ENCODE data around the gene ABHD16B. TPM values are rescaled to one million over a fixed set of nuclear protein-coding genes. Genes with fewer than 3 reads are reported as not detected.

Gene ABHD16B
- total and polyA plus RNA-seq, 2 of the 13 experiments (the other 11 are each of a cell fraction or from before 2014, with no cell fraction given), result not detected

DNA sequence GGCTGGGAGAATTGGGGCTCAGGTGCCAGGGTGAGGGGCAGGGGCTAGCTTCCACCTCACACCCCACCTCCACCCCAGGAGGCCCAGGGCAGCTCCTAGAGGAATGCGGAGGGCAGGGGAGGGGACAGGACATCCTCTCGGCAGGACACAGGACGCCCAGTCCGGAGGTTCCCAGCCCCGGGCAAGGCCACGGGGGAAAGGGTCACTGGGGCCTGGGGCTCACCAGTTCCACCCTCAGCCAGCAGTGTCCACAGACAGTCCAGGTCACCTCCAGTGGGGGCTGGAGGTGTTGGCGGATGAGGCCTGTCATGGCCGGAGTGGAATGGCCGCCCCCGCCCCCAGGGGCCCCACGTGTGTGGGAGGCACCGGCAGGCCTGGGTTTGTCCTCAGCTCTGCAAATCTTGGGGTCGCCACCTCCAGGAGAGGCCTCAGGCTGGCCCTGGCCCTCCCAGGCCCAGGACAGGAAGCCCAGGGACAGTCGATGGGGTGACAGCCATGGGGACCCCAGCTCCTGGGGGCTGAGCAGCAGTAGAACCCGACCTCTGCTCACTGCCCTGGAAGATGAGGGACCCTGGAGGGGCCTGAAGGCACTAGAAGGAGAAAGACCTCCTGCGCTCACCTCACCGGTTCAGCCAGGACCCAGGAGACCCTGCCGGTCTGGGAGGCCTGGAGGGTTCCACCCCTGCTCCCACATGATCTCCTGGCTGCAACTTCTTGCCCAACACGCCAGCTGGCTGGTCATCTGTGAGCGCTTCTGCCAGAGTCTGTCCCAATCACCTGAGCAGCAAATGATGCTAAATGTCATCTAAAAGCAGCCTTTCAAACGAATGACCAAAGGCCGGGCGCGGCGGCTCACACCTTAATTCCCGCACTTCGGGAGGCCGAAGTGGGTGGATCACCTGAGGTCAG, 13.0 kb upstream of the ABHD16B start (continued):
- TF ChIP-seq, protein P1, sequence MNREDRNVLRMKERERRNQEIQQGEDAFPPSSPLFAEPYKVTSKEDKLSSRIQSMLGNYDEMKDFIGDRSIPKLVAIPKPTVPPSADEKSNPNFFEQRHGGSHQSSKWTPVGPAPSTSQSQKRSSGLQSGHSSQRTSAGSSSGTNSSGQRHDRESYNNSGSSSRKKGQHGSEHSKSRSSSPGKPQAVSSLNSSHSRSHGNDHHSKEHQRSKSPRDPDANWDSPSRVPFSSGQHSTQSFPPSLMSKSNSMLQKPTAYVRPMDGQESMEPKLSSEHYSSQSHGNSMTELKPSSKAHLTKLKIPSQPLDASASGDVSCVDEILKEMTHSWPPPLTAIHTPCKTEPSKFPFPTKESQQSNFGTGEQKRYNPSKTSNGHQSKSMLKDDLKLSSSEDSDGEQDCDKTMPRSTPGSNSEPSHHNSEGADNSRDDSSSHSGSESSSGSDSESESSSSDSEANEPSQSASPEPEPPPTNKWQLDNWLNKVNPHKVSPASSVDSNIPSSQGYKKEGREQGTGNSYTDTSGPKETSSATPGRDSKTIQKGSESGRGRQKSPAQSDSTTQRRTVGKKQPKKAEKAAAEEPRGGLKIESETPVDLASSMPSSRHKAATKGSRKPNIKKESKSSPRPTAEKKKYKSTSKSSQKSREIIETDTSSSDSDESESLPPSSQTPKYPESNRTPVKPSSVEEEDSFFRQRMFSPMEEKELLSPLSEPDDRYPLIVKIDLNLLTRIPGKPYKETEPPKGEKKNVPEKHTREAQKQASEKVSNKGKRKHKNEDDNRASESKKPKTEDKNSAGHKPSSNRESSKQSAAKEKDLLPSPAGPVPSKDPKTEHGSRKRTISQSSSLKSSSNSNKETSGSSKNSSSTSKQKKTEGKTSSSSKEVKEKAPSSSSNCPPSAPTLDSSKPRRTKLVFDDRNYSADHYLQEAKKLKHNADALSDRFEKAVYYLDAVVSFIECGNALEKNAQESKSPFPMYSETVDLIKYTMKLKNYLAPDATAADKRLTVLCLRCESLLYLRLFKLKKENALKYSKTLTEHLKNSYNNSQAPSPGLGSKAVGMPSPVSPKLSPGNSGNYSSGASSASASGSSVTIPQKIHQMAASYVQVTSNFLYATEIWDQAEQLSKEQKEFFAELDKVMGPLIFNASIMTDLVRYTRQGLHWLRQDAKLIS (CRISPR knock-in tag; IDR thresholded peaks at IDR 0.05), result no peak
- TF ChIP-seq ASH2L (IDR thresholded peaks at IDR 0.05; ENCODE audit: insufficient read length, low read depth, low read length) (no peak), HOXA5 (CRISPR knock-in tag; IDR thresholded peaks at IDR 0.05) (no peak), ZNF589 (CRISPR knock-in tag; conservative IDR thresholded peaks at IDR 0.05) (peak; percentile 83; the same call in 1 of the 2 replicates), XRCC5 (optimal IDR thresholded peaks at IDR 0.05; ENCODE audit: low read length) (no peak), CEBPG (CRISPR knock-in tag; IDR thresholded peaks at IDR 0.05) (peak; percentile 62), U2AF2 (IDR thresholded peaks at IDR 0.05; ENCODE audit: low read depth, low read length) (no peak), KDM5B (CRISPR knock-in tag; IDR thresholded peaks at IDR 0.05; ENCODE audit: borderline replicate concordance) (no peak), THAP11 (CRISPR knock-in tag; IDR thresholded peaks at IDR 0.05) (0 out of 2 replicates have a peak, but pooled peaks have one; percentile 14), ZFY (CRISPR knock-in tag; IDR thresholded peaks at IDR 0.05) (peak; percentile 64), MLLT10 (CRISPR knock-in tag; IDR thresholded peaks at IDR 0.05) (no peak), ZNF343 (CRISPR knock-in tag; IDR thresholded peaks at IDR 0.05) (no peak)
- TF ChIP-seq, protein P2, sequence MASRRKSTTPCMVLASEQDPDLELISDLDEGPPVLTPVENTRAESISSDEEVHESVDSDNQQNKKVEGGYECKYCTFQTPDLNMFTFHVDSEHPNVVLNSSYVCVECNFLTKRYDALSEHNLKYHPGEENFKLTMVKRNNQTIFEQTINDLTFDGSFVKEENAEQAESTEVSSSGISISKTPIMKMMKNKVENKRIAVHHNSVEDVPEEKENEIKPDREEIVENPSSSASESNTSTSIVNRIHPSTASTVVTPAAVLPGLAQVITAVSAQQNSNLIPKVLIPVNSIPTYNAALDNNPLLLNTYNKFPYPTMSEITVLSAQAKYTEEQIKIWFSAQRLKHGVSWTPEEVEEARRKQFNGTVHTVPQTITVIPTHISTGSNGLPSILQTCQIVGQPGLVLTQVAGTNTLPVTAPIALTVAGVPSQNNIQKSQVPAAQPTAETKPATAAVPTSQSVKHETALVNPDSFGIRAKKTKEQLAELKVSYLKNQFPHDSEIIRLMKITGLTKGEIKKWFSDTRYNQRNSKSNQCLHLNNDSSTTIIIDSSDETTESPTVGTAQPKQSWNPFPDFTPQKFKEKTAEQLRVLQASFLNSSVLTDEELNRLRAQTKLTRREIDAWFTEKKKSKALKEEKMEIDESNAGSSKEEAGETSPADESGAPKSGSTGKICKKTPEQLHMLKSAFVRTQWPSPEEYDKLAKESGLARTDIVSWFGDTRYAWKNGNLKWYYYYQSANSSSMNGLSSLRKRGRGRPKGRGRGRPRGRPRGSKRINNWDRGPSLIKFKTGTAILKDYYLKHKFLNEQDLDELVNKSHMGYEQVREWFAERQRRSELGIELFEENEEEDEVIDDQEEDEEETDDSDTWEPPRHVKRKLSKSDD (CRISPR knock-in tag; IDR thresholded peaks at IDR 0.05; ENCODE audit: low read depth), result no peak
- TF ChIP-seq, protein P3, sequence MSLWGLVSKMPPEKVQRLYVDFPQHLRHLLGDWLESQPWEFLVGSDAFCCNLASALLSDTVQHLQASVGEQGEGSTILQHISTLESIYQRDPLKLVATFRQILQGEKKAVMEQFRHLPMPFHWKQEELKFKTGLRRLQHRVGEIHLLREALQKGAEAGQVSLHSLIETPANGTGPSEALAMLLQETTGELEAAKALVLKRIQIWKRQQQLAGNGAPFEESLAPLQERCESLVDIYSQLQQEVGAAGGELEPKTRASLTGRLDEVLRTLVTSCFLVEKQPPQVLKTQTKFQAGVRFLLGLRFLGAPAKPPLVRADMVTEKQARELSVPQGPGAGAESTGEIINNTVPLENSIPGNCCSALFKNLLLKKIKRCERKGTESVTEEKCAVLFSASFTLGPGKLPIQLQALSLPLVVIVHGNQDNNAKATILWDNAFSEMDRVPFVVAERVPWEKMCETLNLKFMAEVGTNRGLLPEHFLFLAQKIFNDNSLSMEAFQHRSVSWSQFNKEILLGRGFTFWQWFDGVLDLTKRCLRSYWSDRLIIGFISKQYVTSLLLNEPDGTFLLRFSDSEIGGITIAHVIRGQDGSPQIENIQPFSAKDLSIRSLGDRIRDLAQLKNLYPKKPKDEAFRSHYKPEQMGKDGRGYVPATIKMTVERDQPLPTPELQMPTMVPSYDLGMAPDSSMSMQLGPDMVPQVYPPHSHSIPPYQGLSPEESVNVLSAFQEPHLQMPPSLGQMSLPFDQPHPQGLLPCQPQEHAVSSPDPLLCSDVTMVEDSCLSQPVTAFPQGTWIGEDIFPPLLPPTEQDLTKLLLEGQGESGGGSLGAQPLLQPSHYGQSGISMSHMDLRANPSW (CRISPR knock-in tag; IDR thresholded peaks at IDR 0.05; ENCODE audit: borderline replicate concordance), result no peak
- TF ChIP-seq, protein P4, sequence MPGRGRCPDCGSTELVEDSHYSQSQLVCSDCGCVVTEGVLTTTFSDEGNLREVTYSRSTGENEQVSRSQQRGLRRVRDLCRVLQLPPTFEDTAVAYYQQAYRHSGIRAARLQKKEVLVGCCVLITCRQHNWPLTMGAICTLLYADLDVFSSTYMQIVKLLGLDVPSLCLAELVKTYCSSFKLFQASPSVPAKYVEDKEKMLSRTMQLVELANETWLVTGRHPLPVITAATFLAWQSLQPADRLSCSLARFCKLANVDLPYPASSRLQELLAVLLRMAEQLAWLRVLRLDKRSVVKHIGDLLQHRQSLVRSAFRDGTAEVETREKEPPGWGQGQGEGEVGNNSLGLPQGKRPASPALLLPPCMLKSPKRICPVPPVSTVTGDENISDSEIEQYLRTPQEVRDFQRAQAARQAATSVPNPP (CRISPR knock-in tag; IDR thresholded peaks at IDR 0.05), result no peak
- TF ChIP-seq, protein P5, sequence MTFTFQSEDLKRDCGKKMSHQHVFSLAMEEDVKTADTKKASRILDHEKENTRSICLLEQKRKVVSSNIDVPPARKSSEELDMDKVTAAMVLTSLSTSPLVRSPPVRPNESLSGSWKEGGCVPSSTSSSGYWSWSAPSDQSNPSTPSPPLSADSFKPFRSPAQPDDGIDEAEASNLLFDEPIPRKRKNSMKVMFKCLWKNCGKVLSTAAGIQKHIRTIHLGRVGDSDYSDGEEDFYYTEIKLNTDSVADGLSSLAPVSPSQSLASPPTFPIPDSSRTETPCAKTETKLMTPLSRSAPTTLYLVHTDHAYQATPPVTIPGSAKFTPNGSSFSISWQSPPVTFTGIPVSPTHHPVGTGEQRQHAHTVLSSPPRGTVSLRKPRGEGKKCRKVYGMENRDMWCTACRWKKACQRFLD (CRISPR knock-in tag; IDR thresholded peaks at IDR 0.05; ENCODE audit: borderline replicate concordance), result peak; percentile 23; the same call in 1 of the 2 replicates

Measured in HepG2 (cell line).